ENCODE results near the gene ANKLE2. TPM values are rescaled to one million over a fixed set of nuclear protein-coding genes. Genes with fewer than 3 reads are reported as not detected.
"Not testable (repeated sequence)": the region's sequence is repeated elsewhere in the genome, so short reads cannot be mapped to it uniquely, and the experiment has no call there.

The ANKLE2 gene
- total RNA-seq, 1 experiment from 2014 or later, result 47.4 TPM

GRCh38 chr12:132781938-132782337, 20.3 kb upstream of the ANKLE2 start:
- in situ Hi-C loops (cut with HindIII; ENCODE audit: low pct_unique_long_range_greater_than_20kb, low sequenced_read_pairs), result no loop called here
- DNase-seq (ENCODE audit: low read depth), result no peak

GRCh38 chr12:132779781-132780353, 18.2 kb upstream of the ANKLE2 start:
- in situ Hi-C loops (cut with HindIII; ENCODE audit: low pct_unique_long_range_greater_than_20kb, low sequenced_read_pairs), result no loop called here

GRCh38 chr12:132777614-132778013, 16.0 kb upstream of the ANKLE2 start:
- no peak for DNase-seq (ENCODE audit: low read depth)
- in situ Hi-C loops (cut with HindIII; ENCODE audit: low pct_unique_long_range_greater_than_20kb, low sequenced_read_pairs), result no loop called here

More at GRCh38 chr12:132779781-132780353, 18.2 kb upstream of the ANKLE2 start:
- DNase-seq (ENCODE audit: low read depth), result no peak

- no peak for DNase-seq (ENCODE audit: low read depth)
- in situ Hi-C loops (cut with HindIII; ENCODE audit: low pct_unique_long_range_greater_than_20kb, low sequenced_read_pairs), result no loop called here
Measured at GRCh38 chr12:132776816-132777568, 15.4 kb upstream of the ANKLE2 start.

DNA sequence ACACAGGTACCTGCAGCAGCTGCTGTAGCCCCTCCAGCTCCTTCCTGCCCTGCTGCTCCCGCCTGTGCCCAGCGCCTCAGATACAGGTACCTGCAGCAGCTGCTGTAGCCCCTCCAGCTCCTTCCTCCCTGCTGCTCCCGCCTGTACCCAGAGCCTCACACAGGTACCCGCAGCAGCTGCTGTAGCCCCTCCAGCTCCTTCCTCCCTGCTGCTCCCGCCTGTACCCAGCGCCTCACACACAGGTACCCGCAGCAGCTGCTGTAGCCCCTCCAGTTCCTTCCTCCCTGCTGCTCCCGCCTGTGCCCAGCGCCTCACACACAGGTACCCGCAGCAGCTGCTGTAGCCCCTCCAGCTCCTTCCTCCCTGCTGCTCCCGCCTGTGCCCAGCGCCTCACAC, 14.6 kb upstream of the ANKLE2 start:
- in situ Hi-C loops (cut with HindIII; ENCODE audit: low pct_unique_long_range_greater_than_20kb, low sequenced_read_pairs); DNase-seq (ENCODE audit: low read depth): not testable (repeated sequence)

GRCh38 chr12:132775502-132776229, 14.0 kb upstream of the ANKLE2 start:
- no peak for DNase-seq (ENCODE audit: low read depth)
- in situ Hi-C loops (cut with HindIII; ENCODE audit: low pct_unique_long_range_greater_than_20kb, low sequenced_read_pairs), result no loop called here

DNA sequence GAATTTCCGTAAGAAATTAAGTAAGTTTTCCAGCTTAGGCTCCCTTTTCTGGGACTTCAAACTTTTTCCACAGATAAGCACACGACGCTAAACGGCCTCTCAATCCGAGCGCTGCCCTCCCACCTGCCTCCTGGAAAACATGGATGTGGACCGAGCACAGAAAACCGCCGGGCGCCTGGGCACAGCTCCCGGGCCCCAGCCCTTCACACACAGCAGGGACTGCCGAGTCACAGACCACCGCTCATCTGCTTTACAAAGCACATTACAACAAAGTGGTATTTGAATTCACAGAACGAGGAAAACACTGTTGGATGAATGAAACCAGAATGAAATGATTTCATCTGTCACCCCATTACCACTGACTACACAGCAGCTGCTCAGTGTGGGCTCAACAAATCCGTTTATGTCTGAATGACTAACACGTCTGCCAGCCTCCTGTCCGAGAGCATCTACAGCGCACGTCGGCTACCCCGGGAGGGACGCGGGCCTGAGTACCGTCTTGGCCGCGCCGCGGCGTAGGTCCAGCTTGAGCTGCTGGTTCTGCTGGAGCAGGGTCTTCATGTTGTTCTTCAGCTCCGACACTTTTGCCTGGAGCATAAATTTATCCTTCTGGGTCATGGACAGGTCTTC, 13.1 kb upstream of the ANKLE2 start:
- DNase-seq (ENCODE audit: low read depth), result no peak
- in situ Hi-C loops (cut with HindIII; ENCODE audit: low pct_unique_long_range_greater_than_20kb, low sequenced_read_pairs), result no loop called here

DNA sequence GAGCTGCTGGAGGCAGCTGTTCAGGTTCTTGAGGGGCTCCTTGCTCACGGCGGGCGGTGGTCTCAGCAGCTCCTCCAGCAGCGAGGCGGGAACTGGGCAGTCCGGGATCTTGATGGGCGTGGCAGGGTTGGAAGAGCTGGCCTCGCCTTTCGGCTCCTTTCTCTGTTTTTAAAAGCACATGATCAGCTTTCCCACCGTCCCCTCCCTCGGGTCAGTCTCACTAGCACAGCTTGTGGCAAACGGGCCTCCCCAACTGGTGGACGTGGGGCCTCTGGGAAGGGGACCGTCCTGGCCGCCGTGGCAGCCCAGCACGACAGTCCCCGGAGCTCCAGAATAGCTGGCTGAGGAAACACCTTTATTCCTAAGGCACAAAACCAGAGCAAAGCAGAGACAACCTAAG, 12.5 kb upstream of the ANKLE2 start:
- no peak for DNase-seq (ENCODE audit: low read depth)
- in situ Hi-C loops (cut with HindIII; ENCODE audit: low pct_unique_long_range_greater_than_20kb, low sequenced_read_pairs), result no loop called here

GRCh38 chr12:132773077-132773955, 11.7 kb upstream of the ANKLE2 start:
- in situ Hi-C loops (cut with HindIII; ENCODE audit: low pct_unique_long_range_greater_than_20kb, low sequenced_read_pairs), result no loop called here
- no peak for DNase-seq (ENCODE audit: low read depth)

DNA sequence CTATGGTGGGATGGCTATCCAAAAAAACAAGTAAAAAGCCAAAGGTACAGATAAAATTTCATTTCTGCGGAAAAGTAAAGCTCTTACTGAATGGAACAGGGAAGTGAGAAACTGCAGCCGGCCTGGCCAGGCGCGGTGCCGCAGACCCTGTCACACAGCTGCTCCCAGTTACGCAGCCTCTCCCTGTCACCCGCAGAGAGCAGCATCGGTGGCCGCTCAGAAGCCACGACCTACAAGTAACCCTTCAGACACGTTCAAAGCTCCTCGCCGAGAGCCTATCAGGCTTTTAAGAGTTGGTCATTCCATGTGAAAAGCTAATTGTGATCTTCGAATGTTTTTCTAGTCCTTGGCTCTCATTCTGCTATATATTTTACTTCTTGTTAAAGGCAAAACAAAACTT, 11.0 kb upstream of the ANKLE2 start:
- in situ Hi-C loops (cut with HindIII; ENCODE audit: low pct_unique_long_range_greater_than_20kb, low sequenced_read_pairs), result no loop called here

GRCh38 chr12:132771126-132771838, 9.7 kb upstream of the ANKLE2 start:
- in situ Hi-C loops (cut with HindIII; ENCODE audit: low pct_unique_long_range_greater_than_20kb, low sequenced_read_pairs), result no loop called here

More for the DNA sequence above, 11.0 kb upstream of the ANKLE2 start:
- DNase-seq (ENCODE audit: low read depth), result no peak

DNA sequence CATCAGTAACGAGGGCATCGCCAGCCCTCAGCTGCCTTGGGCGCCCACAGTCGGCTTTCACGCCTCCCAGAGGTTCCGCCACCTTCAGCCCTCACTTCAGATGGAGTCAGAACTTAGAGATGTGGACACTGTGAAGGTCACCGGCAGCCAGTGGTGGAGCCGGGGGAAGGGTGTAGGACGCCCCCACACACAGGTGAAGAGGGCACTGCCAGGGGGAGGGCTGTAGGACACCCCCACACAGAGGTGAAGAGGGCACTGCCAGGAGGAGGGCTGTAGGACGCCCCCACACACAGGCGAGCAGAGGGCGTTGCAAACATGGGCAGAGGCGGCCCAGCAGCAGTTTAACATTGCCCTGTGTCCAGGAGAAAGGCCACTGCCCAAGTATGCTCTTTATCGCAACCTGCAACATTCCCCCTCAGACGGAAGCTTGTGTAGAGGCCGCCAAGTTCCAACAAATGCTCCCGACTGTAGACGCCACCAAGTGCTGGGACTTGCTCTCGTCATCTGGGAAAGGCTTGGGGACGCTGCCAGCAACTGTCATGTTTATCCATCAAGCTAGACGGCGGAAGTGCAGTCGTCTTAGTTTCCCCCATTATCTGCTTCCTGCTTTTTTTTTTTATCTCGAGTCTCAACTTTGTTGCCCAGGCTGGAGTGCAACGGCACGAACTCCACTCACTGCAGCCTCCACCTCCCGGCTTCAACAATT, 4.9 kb upstream of the ANKLE2 start:
- peak; percentile 10 for DNase-seq (ENCODE audit: low read depth)
- in situ Hi-C loops (cut with HindIII; ENCODE audit: low pct_unique_long_range_greater_than_20kb, low sequenced_read_pairs), result no loop called here

More at GRCh38 chr12:132771126-132771838, 9.7 kb upstream of the ANKLE2 start:
- no peak for DNase-seq (ENCODE audit: low read depth)

GRCh38 chr12:132765361-132765760, 3.7 kb upstream of the ANKLE2 start:
- DNase-seq (ENCODE audit: low read depth), result no peak
- in situ Hi-C loops (cut with HindIII; ENCODE audit: low pct_unique_long_range_greater_than_20kb, low sequenced_read_pairs), result no loop called here

DNA sequence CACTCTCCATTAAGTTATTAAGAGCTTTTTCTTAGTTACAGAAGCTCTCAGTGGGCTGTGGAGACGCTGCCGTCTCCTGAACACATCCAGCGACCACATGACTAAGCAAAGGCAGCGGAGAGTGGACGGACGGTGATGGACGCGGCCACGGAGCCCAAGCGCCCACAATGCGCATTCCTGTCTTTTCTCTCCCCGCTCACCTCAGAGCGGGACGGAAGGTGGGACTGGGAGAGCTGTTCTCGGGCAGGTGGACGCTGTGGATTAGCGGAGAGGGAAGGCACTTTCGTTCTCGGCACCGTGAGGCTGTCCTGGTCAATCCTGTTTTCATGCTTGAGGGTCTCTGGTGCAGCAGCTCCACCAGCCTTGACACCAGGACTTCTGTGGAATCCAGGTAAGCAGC, 2.6 kb upstream of the ANKLE2 start:
- no peak for DNase-seq (ENCODE audit: low read depth)
- in situ Hi-C loops (cut with HindIII; ENCODE audit: low pct_unique_long_range_greater_than_20kb, low sequenced_read_pairs), result no loop called here

DNA sequence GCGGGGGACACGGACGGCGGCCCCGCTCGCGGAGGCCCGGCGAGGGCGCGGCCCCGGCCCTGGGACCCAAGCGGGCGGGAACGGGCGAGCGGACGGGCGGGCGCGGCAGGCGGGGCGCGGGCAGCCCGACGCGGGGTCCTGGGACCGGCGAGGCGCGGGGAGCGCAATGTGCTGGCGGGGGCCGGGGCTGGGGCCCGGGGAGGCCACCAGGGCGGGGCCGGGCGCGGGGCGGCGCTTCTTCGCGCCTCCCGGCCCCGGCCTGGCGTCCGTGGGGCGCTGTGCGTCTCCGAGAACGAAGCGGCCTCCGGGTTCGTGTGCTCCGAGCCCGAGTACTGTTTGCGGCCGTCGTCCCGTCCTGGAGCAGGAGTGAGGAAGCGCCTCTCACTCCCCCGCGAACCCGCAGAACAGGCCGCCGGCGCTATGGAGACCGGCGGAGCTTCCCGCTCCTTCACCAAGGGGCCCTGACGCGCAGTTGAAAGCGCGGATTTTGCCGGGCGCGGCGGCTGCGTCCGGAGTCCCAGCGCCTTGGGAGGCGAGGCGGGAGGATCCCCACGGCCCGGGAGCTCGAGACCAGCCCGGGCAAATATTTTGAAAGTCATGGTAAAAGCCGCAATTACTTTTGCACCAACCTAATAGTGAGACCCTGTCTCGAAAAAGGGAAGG, 420 bp upstream of the ANKLE2 start:
- peak; percentile 83 for DNase-seq (ENCODE audit: low read depth)
- in situ Hi-C loops (cut with HindIII; ENCODE audit: low pct_unique_long_range_greater_than_20kb, low sequenced_read_pairs), result no loop called here

DNA sequence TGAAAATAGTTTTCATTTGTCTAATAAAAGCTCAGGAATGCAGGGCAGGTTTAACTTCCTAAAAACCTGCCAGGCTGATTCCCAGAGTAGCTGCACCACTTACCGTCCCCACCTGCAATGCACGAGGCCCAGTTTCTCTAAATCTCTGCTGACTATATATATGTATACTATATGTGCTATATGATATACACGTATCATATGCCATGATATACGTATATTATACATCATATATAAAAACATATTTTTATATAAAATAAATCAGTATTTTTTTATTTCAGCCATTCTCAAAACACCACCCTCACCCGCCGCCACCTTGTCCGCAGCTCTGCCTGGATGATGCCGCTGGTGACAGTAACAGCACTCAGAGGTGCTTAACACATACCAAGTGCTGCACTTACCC, 2.3 kb downstream of the ANKLE2 start:
- DNase-seq (ENCODE audit: low read depth), result no peak
- in situ Hi-C loops (cut with HindIII; ENCODE audit: low pct_unique_long_range_greater_than_20kb, low sequenced_read_pairs), result no loop called here

All from Caki2 (cell line).